Activated CD8-positive, alpha-beta memory T cell treated with anti-CD3 and anti-CD28 coated beads for 48 hours (primary cell): ENCODE measurements around the gene PTGS2.

ENCODE experiments used
- DNase-seq, 3 experiments: peaks; one replicate each; pipeline ENCODE4 v3.0.0-alpha.2; 2020; ENCODE audit warnings: low read depth in 2 of 3, low spot score in 2 of 3

The PTGS2 gene

DNA sequence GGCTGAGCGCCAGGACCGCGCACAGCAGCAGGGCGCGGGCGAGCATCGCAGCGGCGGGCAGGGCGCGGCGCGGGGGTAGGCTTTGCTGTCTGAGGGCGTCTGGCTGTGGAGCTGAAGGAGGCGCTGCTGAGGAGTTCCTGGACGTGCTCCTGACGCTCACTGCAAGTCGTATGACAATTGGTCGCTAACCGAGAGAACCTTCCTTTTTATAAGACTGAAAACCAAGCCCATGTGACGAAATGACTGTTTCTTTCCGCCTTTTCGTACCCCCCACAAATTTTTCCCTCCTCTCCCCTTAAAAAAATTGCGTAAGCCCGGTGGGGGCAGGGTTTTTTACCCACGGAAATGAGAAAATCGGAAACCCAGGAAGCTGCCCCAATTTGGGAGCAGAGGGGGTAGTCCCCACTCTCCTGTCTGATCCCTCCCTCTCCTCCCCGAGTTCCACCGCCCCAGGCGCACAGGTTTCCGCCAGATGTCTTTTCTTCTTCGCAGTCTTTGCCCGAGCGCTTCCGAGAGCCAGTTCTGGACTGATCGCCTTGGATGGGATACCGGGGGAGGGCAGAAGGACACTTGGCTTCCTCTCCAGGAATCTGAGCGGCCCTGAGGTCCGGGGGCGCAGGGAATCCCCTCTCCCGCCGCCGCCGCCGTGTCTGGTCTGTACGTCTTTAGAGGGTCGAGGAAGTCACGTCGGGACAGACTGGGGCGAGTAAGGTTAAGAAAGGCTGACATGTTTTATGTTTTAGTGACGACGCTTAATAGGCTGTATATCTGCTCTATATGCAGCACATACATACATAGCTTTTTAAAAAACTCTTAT is at the start of gene PTGS2:
TSS of gene PTGS2 (minus strand) at position 179 of the 817 bp plus-strand sequence. CDS start at position 46, 133 bp downstream.
- peak; percentile 0 to 13 (median 2) for DNase-seq

DNA sequence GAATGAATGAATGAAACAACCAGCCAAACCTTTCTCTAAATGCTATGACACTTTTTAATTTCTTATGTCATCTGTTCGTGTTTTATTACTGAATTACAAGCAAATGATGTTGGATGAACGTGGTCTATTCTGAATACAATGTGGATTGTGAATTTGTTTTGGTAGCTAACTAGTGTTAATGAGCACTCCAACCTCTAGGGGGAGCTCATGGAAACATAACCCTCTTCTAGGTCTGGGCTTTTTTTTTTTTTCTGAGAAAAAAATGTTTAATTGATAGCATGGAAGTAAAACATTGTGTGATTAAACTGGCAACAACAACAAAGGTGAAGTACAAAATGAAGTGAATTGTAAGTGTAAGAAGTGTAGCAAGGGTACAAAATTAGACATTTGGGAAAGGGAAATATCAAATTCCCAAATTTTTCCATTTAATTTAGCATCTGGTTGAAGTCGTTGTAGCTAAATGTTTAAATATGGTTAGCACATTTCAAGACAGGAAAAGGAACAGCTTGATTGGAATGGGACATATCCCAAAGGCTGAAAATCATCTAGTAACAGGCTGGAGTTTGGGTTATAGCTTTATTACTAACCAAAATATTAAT is 42.6 kb upstream of the PTGS2 start:
- DNase-seq = no peak

DNA sequence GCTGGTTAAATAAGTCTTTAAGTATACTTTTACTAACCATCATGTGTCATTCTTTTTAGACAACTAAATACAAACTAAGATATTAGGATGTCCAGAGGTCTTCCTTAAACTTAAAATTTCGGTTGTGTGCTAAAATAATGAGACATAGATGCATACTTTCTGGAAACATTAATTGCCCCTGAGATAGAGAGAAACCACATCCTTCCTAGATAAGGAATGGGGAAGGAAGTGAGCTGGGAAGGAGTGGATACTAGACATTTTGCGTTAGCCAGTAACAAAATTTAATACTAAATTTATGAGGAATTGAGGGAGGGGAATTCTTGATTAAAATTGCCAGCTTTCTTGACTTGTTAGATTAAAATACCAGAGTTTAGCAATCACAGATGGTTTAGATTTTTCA is 37.1 kb upstream of the PTGS2 start:
- DNase-seq = no peak

- no peak for DNase-seq
These were observed 35.9 kb upstream of the PTGS2 start for GRCh38 chr1:186715887-186716809.

DNA sequence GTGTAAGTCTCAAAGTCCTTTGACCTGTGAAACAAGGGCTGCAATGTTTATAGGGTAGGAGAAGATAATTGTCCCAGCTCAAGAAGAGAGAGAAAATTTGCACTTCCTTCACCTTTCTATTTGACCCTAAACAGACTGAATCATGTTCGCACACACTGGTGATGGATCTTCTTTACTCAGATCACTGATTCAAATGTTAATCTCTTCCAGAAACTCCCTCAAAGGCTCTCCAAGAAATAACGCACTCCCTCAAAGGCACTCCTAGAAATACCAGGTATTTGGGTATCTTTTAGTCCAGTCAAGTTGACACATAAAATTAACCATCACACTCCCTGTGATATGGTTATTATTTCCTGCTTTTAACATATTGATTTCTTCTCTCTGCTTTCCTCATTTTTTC is 30.5 kb upstream of the PTGS2 start:
- no peak for DNase-seq

- no peak for DNase-seq
These were observed 28.5 kb upstream of the PTGS2 start for GRCh38 chr1:186708694-186709097.

GRCh38 chr1:186703209-186703766 is 23.1 kb upstream of the PTGS2 start:
- no peak for DNase-seq

- DNase-seq = no peak
These were observed 20.5 kb upstream of the PTGS2 start for GRCh38 chr1:186700722-186701121.

GRCh38 chr1:186699519-186699918 is 19.3 kb upstream of the PTGS2 start:
- DNase-seq = no peak

- no peak for DNase-seq
These were observed 9.7 kb upstream of the PTGS2 start for GRCh38 chr1:186689907-186690306.

GRCh38 chr1:186689376-186689775 is 9.2 kb upstream of the PTGS2 start:
- no peak for DNase-seq

GRCh38 chr1:186683652-186684410 is 3.6 kb upstream of the PTGS2 start:
- no peak for DNase-seq

DNA sequence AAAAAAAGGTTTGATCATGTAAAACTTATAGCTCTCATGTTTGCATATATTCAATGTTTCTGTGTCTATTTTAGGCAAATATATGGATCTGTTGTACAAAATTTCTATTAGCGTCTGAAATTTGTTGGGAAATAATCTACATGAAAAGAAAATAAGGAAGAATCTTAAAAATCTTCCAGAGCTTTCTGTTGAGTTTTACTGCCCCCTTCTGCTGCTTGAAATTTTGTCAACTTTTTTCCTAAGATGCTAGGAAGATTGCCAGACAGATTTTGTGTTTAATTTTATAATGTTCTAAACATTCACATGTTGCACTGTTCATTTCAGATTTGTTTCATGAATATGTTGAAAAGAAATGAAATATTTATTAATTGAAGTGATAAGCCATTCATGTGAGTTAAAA is 2.5 kb upstream of the PTGS2 start:
- no peak for DNase-seq

GRCh38 chr1:186681801-186682200 is 1.6 kb upstream of the PTGS2 start:
- no peak for DNase-seq

DNA sequence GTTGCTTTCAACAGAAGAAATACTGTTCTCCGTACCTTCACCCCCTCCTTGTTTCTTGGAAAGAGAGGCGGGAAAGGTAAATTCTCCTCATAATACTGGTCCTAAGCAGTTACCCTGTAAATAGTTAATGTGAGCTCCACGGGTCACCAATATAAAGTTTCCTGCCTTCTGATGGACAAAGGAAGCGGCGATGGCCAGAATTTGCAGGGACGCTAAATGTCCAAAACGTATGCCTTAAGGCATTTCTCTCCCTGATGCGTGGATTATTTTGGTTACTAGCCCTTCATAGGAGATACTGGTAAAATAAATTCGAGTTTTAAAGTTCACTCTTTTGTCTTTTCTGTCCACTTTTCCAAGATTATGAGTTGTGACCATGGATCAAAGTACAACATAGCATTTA is 898 bp upstream of the PTGS2 start:
- no peak for DNase-seq

- DNase-seq = no peak
These were observed 339 bp downstream of the PTGS2 start for GRCh38 chr1:186679924-186680244.

DNA sequence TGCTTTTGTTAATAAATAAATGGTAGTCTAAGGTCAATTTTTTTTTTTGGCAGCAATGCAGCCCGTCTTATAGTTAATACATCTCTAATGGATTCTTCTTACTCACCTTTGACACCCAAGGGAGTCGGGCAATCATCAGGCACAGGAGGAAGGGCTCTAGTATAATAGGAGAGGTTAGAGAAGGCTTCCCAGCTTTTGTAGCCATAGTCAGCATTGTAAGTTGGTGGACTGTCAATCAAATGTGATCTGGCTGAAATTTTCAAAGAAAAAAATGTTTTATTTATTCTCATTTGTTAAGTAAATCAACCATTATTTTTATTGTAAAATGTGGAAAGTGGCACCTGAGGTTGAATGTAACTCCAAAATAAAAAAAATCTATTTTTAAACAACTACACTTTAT is 2.1 kb downstream of the PTGS2 start:
- no peak for DNase-seq

DNA sequence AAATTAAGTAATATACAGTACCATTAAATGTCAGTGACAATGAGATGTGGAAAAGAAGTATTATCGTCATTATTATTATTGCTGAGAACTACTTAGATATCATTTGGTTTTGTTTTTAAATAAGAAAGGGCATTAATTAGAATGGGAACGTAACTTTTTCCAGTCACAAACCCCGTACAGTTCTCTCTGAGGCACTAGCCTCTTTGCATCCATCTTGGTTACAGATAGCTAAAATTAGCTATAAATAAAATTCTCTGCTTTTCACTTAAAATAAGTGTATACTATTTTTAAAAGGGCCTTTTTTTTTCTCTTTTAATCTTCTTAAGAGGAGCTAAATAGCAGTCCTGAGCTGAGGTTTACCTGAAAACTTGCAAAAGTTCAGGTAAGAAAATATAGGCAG is 7.6 kb downstream of the PTGS2 start:
- DNase-seq = no peak

- no peak for DNase-seq
These were observed 8.1 kb downstream of the PTGS2 start for GRCh38 chr1:186672131-186672530.

DNA sequence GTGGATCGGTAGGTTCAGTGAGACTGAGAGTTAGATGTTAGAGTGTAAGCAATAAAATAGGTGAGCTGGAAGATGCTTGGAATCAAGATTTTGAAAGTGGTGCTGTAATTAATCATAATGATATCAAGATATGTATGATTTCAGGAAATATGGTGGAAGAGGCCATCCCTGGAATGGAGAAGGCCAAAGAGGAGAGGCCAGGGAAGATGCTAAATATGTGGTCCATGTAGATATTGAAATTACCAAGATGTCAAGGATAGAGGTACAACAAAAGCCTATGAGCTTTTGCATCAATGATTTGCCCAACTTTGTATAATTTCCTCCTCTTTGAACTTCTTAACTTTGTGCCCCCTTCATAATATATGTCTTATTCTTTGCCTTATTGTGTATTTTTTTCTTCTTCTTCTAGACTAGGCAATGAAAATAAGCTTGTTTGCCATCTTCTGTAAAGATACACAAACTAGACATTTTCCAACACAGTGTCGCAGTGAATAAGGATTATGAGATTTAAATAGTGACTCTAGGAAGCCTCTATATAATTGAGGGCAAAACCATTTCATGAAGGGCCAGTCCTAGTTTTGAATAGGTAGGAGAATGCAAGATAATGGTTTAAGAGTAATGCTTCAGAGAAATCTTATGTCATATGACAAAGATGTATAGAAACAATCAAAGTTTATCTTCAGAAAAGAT is 8.9 kb downstream of the PTGS2 start:
- no peak for DNase-seq
